PFSK-1 (cell line): ENCODE results near the gene DCTN3.

Source experiments
- POLR2AphosphoS5 ChIP-seq: IDR thresholded peaks from 2 replicates; pipeline ENCODE4 v1.6.1; 2012; ENCODE audit warnings: low read depth, mild to moderate bottlenecking, control low read depth, low read length, moderate library complexity
- REST ChIP-seq, 2 experiments: IDR thresholded peaks; 2 replicates each; pipeline versions ENCODE4 v1.6.1 to v1.8.0; 2011 to 2012; ENCODE audit warnings: low read depth in 2 of 2, low read length in 2 of 2, control low read depth in 1 of 2, inconsistent platforms in 1 of 2, mild to moderate bottlenecking in 1 of 2, moderate library complexity in 1 of 2; ENCODE audit not compliant: insufficient read depth in 1 of 2
- TAF1 ChIP-seq: IDR thresholded peaks from 2 replicates; pipeline ENCODE4 v1.6.1; 2012; ENCODE audit warnings: low read length, control low read depth, borderline replicate concordance; ENCODE audit not compliant: insufficient read depth

GRCh38 chr9:34578241-34579103 lies 41.8 kb downstream of the DCTN3 start:
- no peak for TF ChIP-seq REST (IDR thresholded peaks at IDR 0.05; ENCODE audit: insufficient read depth in 1 of 2, low read depth in 2 of 2, low read length in 2 of 2)
- TF ChIP-seq POLR2AphosphoS5, result no peak
- TF ChIP-seq TAF1, result no peak
